Loucy (cell line): ENCODE measurements around the gene SART3.

Experiments used
- H2AFZ ChIP-seq: fragments of 200-600 bp; sonication (generic); 2 replicates; pipeline ENCODE4 v1.6.0; 2016; ENCODE audit warnings: antibody characterized with exemption, mild to moderate bottlenecking, low read length, moderate library complexity
- H3F3A ChIP-seq: fragments of 200-600 bp; 2 replicates; pipeline ENCODE4 v1.6.0; 2016; ENCODE audit warnings: antibody characterized with exemption, low read depth, mild to moderate bottlenecking
- H3K27me3 ChIP-seq: fragments of 200-600 bp; sonication (generic); 2 replicates; pipeline ENCODE4 v1.6.1; 2014; ENCODE audit warnings: low read length, mild to moderate bottlenecking; ENCODE audit not compliant: insufficient read depth, poor library complexity, severe bottlenecking
- H3K36me3 ChIP-seq: fragments of 200-600 bp; sonication (generic); 2 replicates; pipeline ENCODE4 v1.6.1; 2016; ENCODE audit warnings: low read length; ENCODE audit not compliant: insufficient read depth
- H3K4me1 ChIP-seq: fragments of 200-600 bp; sonication (generic); 2 replicates; pipeline ENCODE4 v1.5.1; 2014; ENCODE audit warnings: low read length, mild to moderate bottlenecking; ENCODE audit not compliant: insufficient read depth, poor library complexity, severe bottlenecking
- H3K4me2 ChIP-seq: fragments of 200-600 bp; sonication (generic); 2 replicates; pipeline ENCODE4 v1.6.0; 2014; ENCODE audit warnings: antibody characterized with exemption, low read length, low read depth, mild to moderate bottlenecking; ENCODE audit not compliant: poor library complexity, severe bottlenecking
- H3K4me3 ChIP-seq: fragments of 200-600 bp; sonication (generic); 2 replicates; pipeline ENCODE4 v1.5.1; 2014; ENCODE audit warnings: low read length, mild to moderate bottlenecking, mixed read lengths; ENCODE audit not compliant: poor library complexity, severe bottlenecking
- H3K79me2 ChIP-seq: fragments of 200-600 bp; sonication (generic); 2 replicates; pipeline ENCODE4 v1.6.1; 2014; ENCODE audit warnings: low read length; ENCODE audit not compliant: insufficient read depth
- H3K9ac ChIP-seq: fragments of 200-600 bp; sonication (generic); 2 replicates; pipeline ENCODE4 v1.6.0; 2014; ENCODE audit warnings: mild to moderate bottlenecking, low read depth, low read length, moderate library complexity; ENCODE audit not compliant: poor library complexity, severe bottlenecking
- H3K9me2 ChIP-seq: fragments of 200-600 bp; sonication (generic); replicated peaks from 2 replicates; pipeline ENCODE4 v1.6.1; 2016; ENCODE audit warnings: low read depth, low read length, mixed read lengths
- H3K9me3 ChIP-seq: fragments of 200-600 bp; sonication (generic); 2 replicates; pipeline ENCODE4 v1.6.1; 2014; ENCODE audit warnings: mild to moderate bottlenecking, antibody characterized with exemption, low read length, low read depth; ENCODE audit not compliant: insufficient read depth
- H4K20me1 ChIP-seq: fragments of 200-600 bp; sonication (generic); 2 replicates; pipeline ENCODE4 v1.6.0; 2014; ENCODE audit warnings: antibody characterized with exemption, low read length, mild to moderate bottlenecking; ENCODE audit not compliant: insufficient read depth, poor library complexity, severe bottlenecking
- EZH2phosphoT487 ChIP-seq: fragments of 200-600 bp; IDR thresholded peaks from 2 replicates; pipeline ENCODE4 v1.6.1; 2018; ENCODE audit warnings: antibody characterized with exemption, mild to moderate bottlenecking, moderate library complexity, borderline replicate concordance
- TF ChIP-seq, protein P1 (sequence below): fragments of 200-600 bp; sonication (generic); conservative IDR thresholded peaks from 2 replicates; pipeline ENCODE4 v1.5.1; 2014; ENCODE audit warnings: mild to moderate bottlenecking, antibody characterized with exemption, low read length

SART3 gene

DNA sequence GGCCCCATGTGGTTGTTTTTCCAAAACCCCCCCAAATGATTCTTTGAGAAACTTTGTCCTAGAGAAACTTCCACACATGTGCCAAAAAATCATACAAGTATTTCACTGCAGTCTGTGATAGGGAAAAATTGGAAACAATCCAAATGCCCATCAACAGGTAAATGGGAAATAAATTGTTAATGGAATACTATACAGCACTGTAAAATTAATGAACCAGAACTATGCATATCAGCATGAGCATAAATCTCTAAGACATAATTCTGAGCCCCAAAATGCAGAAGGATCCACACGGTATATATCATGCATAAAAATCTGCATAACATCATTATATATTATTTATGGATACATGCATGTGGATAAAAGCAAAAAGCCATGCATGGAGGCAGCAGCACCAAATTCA lies 51.2 kb downstream of the SART3 start:
- TF ChIP-seq, protein P1, sequence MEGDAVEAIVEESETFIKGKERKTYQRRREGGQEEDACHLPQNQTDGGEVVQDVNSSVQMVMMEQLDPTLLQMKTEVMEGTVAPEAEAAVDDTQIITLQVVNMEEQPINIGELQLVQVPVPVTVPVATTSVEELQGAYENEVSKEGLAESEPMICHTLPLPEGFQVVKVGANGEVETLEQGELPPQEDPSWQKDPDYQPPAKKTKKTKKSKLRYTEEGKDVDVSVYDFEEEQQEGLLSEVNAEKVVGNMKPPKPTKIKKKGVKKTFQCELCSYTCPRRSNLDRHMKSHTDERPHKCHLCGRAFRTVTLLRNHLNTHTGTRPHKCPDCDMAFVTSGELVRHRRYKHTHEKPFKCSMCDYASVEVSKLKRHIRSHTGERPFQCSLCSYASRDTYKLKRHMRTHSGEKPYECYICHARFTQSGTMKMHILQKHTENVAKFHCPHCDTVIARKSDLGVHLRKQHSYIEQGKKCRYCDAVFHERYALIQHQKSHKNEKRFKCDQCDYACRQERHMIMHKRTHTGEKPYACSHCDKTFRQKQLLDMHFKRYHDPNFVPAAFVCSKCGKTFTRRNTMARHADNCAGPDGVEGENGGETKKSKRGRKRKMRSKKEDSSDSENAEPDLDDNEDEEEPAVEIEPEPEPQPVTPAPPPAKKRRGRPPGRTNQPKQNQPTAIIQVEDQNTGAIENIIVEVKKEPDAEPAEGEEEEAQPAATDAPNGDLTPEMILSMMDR: no peak
- no peak for TF ChIP-seq EZH2phosphoT487

DNA sequence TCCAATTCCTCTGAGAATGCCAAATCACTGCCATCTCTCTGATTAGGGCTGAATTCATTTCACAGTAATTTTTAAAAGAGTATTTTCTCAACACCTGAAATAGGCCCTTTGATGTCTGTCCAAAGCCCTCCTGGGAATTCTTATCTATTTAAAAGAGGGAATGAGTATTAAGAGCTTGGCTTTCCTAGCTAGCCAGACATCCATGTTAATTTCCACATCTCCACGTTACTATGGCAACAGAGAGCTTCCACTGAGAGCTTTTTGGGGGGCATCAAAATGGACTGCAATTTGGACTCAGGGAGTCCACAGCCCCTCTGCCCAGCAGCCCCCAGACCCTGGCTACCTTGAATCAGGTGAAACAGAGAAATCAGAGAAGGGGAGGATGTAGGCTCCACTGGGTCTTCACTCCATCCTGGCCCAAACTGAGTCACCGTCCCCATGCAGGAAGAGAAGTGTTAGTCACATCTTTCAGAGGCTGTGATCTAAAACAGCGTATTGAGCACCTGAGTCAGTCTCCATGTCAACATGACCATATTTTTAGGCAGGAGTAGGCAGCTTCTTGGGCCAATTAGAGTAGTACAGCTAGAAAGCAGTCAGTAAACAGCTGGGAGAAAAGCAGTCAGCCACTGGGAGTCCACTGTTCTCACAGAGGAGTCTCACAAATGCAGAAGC lies 52.9 kb downstream of the SART3 start:
- Histone ChIP-seq H4K20me1 (no peaks in the 10 kb centered on the region), H3K36me3 (no peaks in the 10 kb centered on the region), H3K9me2 (no peaks in the 10 kb centered on the region), H3K9ac (no peak overlapping the region), H3K9me3 (peaks cover 4% of the 10 kb centered on the region; the same call in 1 of the 2 replicates), H3K4me2 (no peak overlapping the region), H3K4me1 (no peaks in the 10 kb centered on the region), H3F3A (no peaks in the 10 kb centered on the region), H3K4me3 (no peak overlapping the region), H2AFZ (no peak overlapping the region), H3K27me3 (no peaks in the 10 kb centered on the region), H3K79me2 (no peaks in the 10 kb centered on the region)
- TF ChIP-seq EZH2phosphoT487: no peak
- TF ChIP-seq, protein P1: no peak

More for the DNA sequence above, 51.2 kb downstream of the SART3 start:
- H2AFZ ChIP-seq: no peak overlapping the region
- no peak overlapping the region for H3K4me2 ChIP-seq
- no peaks in the 10 kb centered on the region for H3K27me3 ChIP-seq
- no peak overlapping the region for H3K9ac ChIP-seq
- H3K79me2 ChIP-seq: no peaks in the 10 kb centered on the region
- no peaks in the 10 kb centered on the region for H3K9me2 ChIP-seq
- H3K4me3 ChIP-seq: no peak overlapping the region
- H3K36me3 ChIP-seq: no peaks in the 10 kb centered on the region
- no peaks in the 10 kb centered on the region for H3K9me3 ChIP-seq
- H3K4me1 ChIP-seq: no peaks in the 10 kb centered on the region
- H4K20me1 ChIP-seq: no peaks in the 10 kb centered on the region
- H3F3A ChIP-seq: no peaks in the 10 kb centered on the region

- Histone ChIP-seq H3K36me3 (no peaks in the 10 kb centered on the region), H3K9ac (no peak overlapping the region), H3K27me3 (no peaks in the 10 kb centered on the region), H3K9me3 (peaks cover 9% of the 10 kb centered on the region; the same call in 1 of the 2 replicates), H3K79me2 (no peaks in the 10 kb centered on the region), H3K4me3 (no peak overlapping the region), H2AFZ (no peak overlapping the region), H4K20me1 (no peaks in the 10 kb centered on the region), H3K9me2 (no peaks in the 10 kb centered on the region), H3K4me2 (no peak overlapping the region), H3F3A (no peaks in the 10 kb centered on the region), H3K4me1 (no peaks in the 10 kb centered on the region)
- TF ChIP-seq EZH2phosphoT487: no peak
- TF ChIP-seq, protein P1: no peak
Observed at GRCh38 chr12:108505129-108505528, 55.8 kb downstream of the SART3 start.
